GM18907 (cell line): ENCODE measurements around the gene PVR.

Experiments
- ATAC-seq: cut with Tn5 transposase; IDR thresholded peaks from one replicate; pipeline ENCODE4 v1.9.1; 2021; ENCODE audit warnings: mild to moderate bottlenecking, moderate library complexity; ENCODE audit not compliant: unreplicated experiment

Gene PVR

GRCh38 chr19:44642377-44642776 is 1.3 kb upstream of the PVR start:
- ATAC-seq, result no peak

DNA sequence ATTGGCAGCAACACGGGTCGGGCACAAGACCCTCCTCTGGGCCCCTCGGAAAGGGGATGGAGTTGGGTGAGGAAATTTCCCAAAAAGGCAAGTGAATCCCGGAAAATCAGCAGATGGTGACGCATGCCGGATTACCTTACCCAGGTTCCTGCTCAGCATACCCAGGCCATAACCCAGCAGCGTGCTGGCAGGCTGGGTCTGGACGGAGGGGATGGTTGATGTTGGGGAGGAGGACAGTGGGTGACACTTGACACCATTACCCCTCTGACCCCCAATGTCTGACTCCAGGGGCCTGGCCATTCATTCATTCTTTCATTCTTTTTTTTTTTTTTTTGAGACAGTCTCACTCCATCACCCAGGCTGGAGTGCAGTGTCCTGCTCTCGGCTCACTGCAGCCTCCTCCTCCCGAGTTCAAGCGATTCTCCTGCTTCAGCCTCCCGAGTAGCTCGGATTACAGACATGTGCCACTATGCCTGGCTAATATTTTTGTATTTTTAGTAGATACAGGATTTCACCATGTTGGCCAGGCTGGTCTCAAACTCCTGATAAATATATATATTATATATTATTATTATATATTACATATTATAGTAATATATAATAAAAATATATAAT is 799 bp downstream of the PVR start:
- no peak for ATAC-seq

DNA sequence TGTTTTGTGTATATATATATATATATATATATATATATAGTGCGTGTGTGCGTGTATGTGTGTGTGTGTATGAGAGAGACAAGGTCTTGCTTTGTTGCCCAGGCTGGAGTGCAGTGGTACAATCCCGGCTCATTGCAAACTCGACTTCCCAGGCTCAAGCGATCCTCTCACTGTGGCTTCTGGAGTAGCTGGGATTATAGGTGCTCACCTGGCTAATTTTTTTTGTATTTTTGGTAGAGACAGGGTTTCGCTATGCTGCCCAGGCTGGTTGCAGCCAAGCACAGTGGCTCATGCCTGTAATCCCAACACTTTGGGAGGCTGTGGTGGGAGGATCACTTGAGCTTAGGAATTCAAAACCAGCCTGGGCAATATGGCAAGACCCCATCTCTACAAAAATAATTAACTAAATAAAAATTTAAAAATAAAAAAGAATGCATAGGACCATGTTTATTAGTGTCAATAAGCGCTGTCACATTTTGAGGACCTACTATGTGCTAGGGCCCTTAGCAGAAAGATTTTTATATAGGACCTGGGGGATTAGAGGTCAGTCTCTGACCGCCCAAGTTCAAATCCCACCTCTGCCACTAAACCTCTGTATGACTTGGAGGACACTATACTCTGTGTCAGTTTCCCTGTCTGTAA is 1.8 kb downstream of the PVR start:
- no peak for ATAC-seq

DNA sequence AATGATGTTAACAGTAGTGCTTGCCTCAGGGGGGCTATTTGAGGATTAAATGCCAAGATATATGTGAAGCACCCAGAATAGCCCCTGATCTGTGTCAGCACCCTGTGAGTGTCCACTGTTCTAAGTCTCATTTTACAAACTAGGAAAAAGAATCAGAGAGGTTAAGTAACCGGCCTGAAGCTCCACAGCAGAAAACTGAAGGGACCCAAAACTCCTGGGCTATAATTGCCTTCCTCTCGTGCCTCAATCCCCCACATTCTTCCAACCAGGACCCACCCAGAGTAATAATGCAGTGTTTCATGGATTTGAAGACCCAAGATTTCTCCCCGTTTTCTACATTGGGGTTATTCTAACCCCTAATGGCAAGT is 2.3 kb downstream of the PVR start:
- no peak for ATAC-seq

DNA sequence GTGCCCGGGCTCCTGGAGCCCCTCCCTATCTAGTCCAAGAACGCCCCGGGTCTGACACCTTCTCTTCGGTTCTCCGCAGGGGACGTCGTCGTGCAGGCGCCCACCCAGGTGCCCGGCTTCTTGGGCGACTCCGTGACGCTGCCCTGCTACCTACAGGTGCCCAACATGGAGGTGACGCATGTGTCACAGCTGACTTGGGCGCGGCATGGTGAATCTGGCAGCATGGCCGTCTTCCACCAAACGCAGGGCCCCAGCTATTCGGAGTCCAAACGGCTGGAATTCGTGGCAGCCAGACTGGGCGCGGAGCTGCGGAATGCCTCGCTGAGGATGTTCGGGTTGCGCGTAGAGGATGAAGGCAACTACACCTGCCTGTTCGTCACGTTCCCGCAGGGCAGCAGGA is 3.4 kb downstream of the PVR start:
- ATAC-seq, result no peak

GRCh38 chr19:44648631-44649251 is 5.0 kb downstream of the PVR start:
- no peak for ATAC-seq

GRCh38 chr19:44649578-44650145 is 6.0 kb downstream of the PVR start:
- no peak for ATAC-seq

DNA sequence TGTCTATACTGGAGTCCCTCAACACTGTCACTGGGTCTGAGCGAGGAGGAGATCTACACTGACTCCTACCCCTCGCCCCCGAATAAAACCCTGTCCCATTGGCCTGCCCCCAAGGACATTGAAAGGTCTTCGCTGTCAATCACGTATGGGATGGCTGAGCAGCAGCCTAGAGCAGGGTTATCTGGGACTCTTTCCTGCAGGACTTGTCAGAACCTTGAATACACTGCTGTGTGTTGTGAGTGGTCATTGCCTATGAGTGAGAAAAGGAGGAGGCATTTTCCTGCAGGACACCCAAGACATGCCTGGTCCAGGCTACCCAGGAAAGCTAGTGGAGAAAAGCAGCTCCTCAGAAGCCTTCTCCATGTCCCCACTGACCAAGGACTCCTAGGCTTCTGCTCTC is 9.6 kb downstream of the PVR start:
- ATAC-seq, result no peak

- peak; percentile 82 for ATAC-seq
Measured at GRCh38 chr19:44653977-44654774, 10.5 kb downstream of the PVR start.

GRCh38 chr19:44657211-44657921 is 13.7 kb downstream of the PVR start:
- no peak for ATAC-seq

GRCh38 chr19:44658069-44658733 is 14.5 kb downstream of the PVR start:
- ATAC-seq, result no peak

GRCh38 chr19:44660081-44660480 is 16.4 kb downstream of the PVR start:
- ATAC-seq, result no peak

DNA sequence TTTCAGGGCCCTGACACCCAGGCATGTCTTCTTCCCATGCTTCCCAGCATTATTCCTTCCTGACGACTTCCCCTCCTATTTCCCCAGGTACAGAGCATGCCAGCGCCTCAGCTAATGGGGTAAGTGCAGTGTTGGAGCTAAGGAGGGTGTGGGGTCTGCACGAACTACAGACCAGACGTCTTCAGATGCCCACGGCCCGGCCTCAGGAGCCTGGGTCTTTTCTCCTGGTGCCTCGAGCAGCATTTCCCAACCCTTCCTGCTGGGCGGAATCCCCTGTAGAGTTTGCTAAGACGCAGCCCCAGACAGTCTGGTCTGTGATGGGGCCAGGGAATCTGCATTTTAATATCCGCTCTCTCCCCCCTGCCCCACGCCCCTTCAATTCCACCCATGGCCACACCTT is 17.5 kb downstream of the PVR start:
- ATAC-seq, result no peak

DNA sequence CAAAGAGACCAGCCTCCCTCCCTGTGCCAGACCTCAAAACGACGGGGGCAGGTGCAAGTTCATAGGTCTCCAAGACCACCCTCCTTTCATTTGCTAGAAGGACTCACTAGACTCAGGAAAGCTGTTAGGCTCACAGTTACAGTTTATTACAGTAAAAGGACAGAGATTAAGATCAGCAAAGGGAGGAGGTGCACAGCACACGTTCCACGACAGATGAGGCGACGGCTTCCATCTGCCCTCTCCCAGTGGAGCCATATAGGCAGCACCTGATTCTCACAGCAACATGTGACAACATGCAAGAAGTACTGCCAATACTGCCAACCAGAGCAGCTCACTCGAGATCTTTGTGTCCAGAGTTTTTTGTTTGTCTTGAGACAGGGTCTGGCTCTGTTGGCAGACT is 18.2 kb downstream of the PVR start:
- ATAC-seq, result no peak

DNA sequence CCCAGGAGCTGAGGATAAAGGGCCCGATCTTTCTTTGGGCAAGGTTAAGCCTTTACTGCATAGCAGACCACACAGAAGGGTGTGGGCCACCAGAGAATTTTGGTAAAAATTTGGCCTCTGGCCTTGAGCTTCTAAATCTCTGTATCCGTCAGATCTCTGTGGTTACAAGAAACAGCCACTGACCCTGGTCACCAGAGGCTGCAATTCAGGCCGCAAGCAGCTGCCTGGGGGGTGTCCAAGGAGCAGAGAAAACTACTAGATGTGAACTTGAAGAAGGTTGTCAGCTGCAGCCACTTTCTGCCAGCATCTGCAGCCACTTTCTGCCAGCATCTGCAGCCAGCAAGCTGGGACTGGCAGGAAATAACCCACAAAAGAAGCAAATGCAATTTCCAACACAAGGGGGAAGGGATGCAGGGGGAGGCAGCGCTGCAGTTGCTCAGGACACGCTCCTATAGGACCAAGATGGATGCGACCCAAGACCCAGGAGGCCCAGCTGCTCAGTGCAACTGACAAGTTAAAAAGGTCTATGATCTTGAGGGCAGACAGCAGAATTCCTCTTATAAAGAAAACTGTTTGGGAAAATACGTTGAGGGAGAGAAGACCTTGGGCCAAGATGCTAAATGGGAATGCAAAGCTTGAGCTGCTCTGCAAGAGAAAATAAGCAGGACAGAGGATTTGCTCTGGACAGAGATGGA is 19.1 kb downstream of the PVR start:
- ATAC-seq, result no peak

DNA sequence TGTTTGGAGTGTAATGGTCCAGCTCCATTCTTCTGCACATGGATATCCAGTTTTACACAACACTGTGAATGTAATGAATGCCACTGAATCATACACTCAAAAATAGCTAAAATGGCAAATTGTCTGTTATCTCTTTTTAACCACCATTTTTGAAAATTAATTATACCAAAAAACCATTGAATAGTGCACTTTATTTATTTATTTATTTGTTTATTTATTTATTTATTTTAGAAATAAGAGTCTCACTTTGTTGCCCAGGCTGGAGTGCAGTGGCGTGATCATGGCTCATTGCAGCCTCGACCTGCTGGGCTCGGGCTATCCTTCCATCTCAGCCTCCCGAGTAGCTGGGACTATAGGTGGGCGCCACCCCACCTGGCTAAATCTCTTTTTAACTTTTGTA is 20.3 kb downstream of the PVR start:
- no peak for ATAC-seq

GRCh38 chr19:44664976-44665375 is 21.3 kb downstream of the PVR start:
- ATAC-seq, result no peak

DNA sequence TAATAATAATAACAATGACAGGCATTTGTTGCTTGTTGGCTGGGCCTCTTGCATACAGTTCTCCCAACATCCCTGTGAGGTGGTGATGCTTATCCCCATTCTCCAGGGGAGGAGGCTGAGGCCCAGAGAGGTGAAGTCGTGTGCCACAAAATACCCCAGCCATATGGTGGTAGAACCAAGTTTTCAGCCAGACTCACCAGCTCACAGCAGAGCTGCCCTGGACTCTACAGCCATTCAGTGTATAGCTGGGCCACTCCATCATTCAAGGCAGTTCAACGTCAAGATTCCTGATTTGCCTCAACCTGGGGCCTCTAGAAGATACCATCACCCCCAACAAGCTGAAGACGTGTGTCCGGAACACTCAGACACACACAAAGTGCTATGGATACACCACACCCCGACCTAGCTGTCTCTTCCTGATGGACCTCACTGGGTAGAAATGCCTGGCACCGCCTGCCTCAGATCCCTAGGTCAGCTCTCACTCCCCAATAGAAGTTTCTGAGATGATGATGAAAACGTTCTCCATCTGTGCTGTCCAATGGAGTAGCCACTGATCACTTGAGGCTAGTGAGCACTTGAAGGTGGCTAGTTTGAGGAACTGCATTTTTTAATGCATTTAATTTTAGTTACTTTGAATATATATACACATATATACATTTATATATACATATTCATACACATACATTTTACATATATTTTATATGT is 23.3 kb downstream of the PVR start:
- no peak for ATAC-seq
